Erythroblast (primary cell): ENCODE data around the gene COL4A4.

Source experiments
- GATA1 ChIP-seq: IDR thresholded peaks from 2 replicates; pipeline ENCODE4 v1.6.1; 2011; ENCODE audit warnings: low read depth, mild to moderate bottlenecking, control low read depth, low read length, moderate library complexity
- POLR2A ChIP-seq: IDR thresholded peaks from 2 replicates; pipeline ENCODE4 v1.6.1; 2011; ENCODE audit warnings: mild to moderate bottlenecking, low read length

DNA sequence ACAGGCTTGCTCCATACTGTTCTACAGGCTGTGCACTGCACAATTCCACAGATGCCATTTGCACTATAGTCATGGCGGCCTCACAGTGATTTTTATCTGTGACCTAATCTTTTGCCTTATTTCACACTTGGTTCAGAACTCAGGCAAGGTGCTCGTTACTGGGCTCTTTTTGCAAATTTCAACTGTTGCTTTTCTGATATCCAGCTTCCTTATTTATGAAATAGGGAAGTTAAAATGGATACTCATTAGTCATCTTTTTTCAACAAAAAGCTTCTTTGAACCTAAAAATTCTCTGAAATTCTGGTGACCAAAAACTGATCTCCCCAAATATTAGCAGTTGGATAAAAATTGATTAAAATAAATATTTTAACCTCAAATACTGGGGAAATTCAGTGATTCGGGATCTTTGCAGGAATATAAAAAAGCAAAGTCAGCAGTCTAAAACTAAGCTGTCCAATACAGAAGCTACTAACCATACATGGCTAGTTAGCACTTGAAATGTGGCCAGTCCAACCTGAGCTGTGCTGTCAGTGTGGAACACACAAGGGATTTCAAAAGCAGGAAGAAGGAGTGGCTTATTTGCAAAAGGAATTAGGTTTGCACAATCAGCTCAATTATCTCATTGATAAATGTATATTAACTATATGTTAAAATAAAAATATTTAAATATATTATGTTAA lies 134.4 kb downstream of the COL4A4 start:
- no peak for TF ChIP-seq POLR2A
- no peak for TF ChIP-seq GATA1
